ENCODE measurements around the gene ZDHHC6. TPM values are rescaled to one million over a fixed set of nuclear protein-coding genes. Genes with fewer than 3 reads are reported as not detected.

ZDHHC6 gene
- total RNA-seq, 1 experiment from 2014 or later: 88.5 TPM

GRCh38 chr10:112429147-112429546 is 17.6 kb downstream of the ZDHHC6 start:
- CTCF ChIA-PET: interaction anchor here (0.8 kb wide), 1 partner anchor 52 kb away, joined by 3 read pairs; no protein-coding TSS in a partner anchor
- Histone ChIP-seq H3K4me2 (ENCODE audit: low read length) (no peak overlapping the region), H3K27ac (ENCODE audit: low read depth, low read length) (peak overlapping the region; percentile 46), H3K9ac (ENCODE audit: low read length) (peak overlapping the region; percentile 3; the same call in 1 of the 2 replicates), H4K20me1 (ENCODE audit: insufficient read depth) (no peaks in the 10 kb centered on the region), H3K4me1 (ENCODE audit: control insufficient read depth in 1 of 2, insufficient read depth in 2 of 2, low read length in 2 of 2) (peaks cover 16 to 52% of the 10 kb centered on the region in 2 experiments; a peak in 3 of 4 replicates), H3K9me2 (ENCODE audit: insufficient read depth) (no peaks in the 10 kb centered on the region), H3K4me3 (replicated peaks in 1 of 2; ENCODE audit: low read depth in 1 of 2, low read length in 2 of 2) (no peak overlapping the region), H3K36me3 (ENCODE audit: control insufficient read depth in 1 of 2, insufficient read depth in 2 of 2, low read length in 2 of 2) (peaks cover 65 to 81% of the 10 kb centered on the region in 2 experiments), H2AFZ (ENCODE audit: low read depth, low read length, poor library complexity, severe bottlenecking) (no peak overlapping the region), H3K79me2 (ENCODE audit: insufficient read depth, low read length) (peaks cover 6% of the 10 kb centered on the region; the same call in 1 of the 2 replicates), H3K9me3 (ENCODE audit: control insufficient read depth in 1 of 2, insufficient read depth in 1 of 2, low read depth in 1 of 2, low read length in 2 of 2) (no peaks in the 10 kb centered on the region), H3K27me3 (ENCODE audit: insufficient read depth, low read length) (no peaks in the 10 kb centered on the region)
- RAD21 ChIA-PET (ENCODE audit: low non-redundant PET in 1 of 2, low total read pairs in 2 of 2, uncharacterized antibody in 2 of 2, unreplicated experiment in 2 of 2): interaction anchor here in 1 of 2 experiments (0.6 kb wide), 2 partner anchors 55 to 67 kb away, joined by 4 read pairs; no protein-coding TSS in a partner anchor
- DNase-seq (ENCODE audit: low read depth, low spot score) (no peak), ATAC-seq (peak; percentile 35)
- BruUV-seq (replicated peaks): TSS peak; percentile 4
- intact Hi-C loops (cut with micrococcal nuclease): no loop called here
- TF ChIP-seq ZBTB33 (IDR thresholded peaks at IDR 0.05; ENCODE audit: extremely low read depth, insufficient replicate concordance, low read length): no peak
- peak; percentile 41; the same call in 1 of the 2 replicates for TF ChIP-seq POLR2AphosphoS5 (IDR thresholded peaks at IDR 0.05; ENCODE audit: low read depth, low read length)
- POLR2A ChIA-PET: interaction anchor here (1.3 kb wide), 1 partner anchor 40 kb away, joined by 3 read pairs; no protein-coding TSS in a partner anchor

- no peaks in the 10 kb centered on the region for H4K20me1 ChIP-seq (ENCODE audit: insufficient read depth)
- DNase-seq (ENCODE audit: low read depth, low spot score) (no peak), ATAC-seq (no peak)
- TF ChIP-seq ZFX (IDR thresholded peaks at IDR 0.05) (no peak), POLR2AphosphoS5 (IDR thresholded peaks at IDR 0.05; ENCODE audit: low read depth, low read length) (no peak), ATF3 (IDR thresholded peaks at IDR 0.05) (no peak), ZBTB33 (IDR thresholded peaks at IDR 0.05; ENCODE audit: extremely low read depth, insufficient replicate concordance, low read length) (no peak), POLR2A (IDR thresholded peaks at IDR 0.05; ENCODE audit: borderline replicate concordance, extremely low read depth, insufficient read depth, insufficient read length) (no peak), SP1 (IDR thresholded peaks at IDR 0.05; ENCODE audit: low read depth) (no peak), CTCF (IDR thresholded peaks at IDR 0.05 in 2 of 3, conservative IDR thresholded peaks at IDR 0.05 in 1 of 3; ENCODE audit: borderline replicate concordance in 1 of 3, insufficient read depth in 1 of 3, low read depth in 2 of 3, low read length in 2 of 3) (no peak), JUND (IDR thresholded peaks at IDR 0.05) (no peak; the same call in 1 of the 2 replicates), ELF1 (IDR thresholded peaks at IDR 0.05; ENCODE audit: borderline replicate concordance, low read depth) (no peak), TCF7L2 (IDR thresholded peaks at IDR 0.05; ENCODE audit: borderline replicate concordance, extremely low read depth, insufficient read depth, insufficient read length) (no peak), RAD21 (IDR thresholded peaks at IDR 0.05; ENCODE audit: low read depth) (no peak), EGR1 (IDR thresholded peaks at IDR 0.05; ENCODE audit: low read depth) (no peak)
- no peak overlapping the region for H3K4me3 ChIP-seq (replicated peaks in 1 of 2; ENCODE audit: low read depth in 1 of 2, low read length in 2 of 2)
- no peaks in the 10 kb centered on the region for H3K79me2 ChIP-seq (ENCODE audit: insufficient read depth, low read length)
- H3K9me3 ChIP-seq (ENCODE audit: control insufficient read depth in 1 of 2, insufficient read depth in 1 of 2, low read depth in 1 of 2, low read length in 2 of 2): no peaks in the 10 kb centered on the region
- POLR2A ChIA-PET: interaction anchor here (1.1 kb wide), 2 partner anchors 9 kb away, joined by 3 to 4 read pairs; no protein-coding TSS in a partner anchor
- no TSS peak for BruUV-seq (replicated peaks)
- peaks cover 12 to 39% of the 10 kb centered on the region in 2 experiments; a peak in 3 of 4 replicates for H3K4me1 ChIP-seq (ENCODE audit: control insufficient read depth in 1 of 2, insufficient read depth in 2 of 2, low read length in 2 of 2)
- H3K27me3 ChIP-seq (ENCODE audit: insufficient read depth, low read length): no peaks in the 10 kb centered on the region
- no peak overlapping the region for H3K9ac ChIP-seq (ENCODE audit: low read length)
- CTCF ChIA-PET: interaction anchor here (1.2 to 1.5 kb wide), 2 partner anchors 9 to 110 kb away, joined by 4 to 9 read pairs; no protein-coding TSS in a partner anchor
- H3K4me2 ChIP-seq (ENCODE audit: low read length): no peak overlapping the region
- intact Hi-C loops (cut with micrococcal nuclease): no loop called here
- no peaks in the 10 kb centered on the region for H3K9me2 ChIP-seq (ENCODE audit: insufficient read depth)
- no peak overlapping the region for H2AFZ ChIP-seq (ENCODE audit: low read depth, low read length, poor library complexity, severe bottlenecking)
- H3K27ac ChIP-seq (ENCODE audit: low read depth, low read length): no peak overlapping the region
- peaks cover 67 to 77% of the 10 kb centered on the region in 2 experiments for H3K36me3 ChIP-seq (ENCODE audit: control insufficient read depth in 1 of 2, insufficient read depth in 2 of 2, low read length in 2 of 2)
- RAD21 ChIA-PET (ENCODE audit: low non-redundant PET in 1 of 2, low total read pairs in 2 of 2, uncharacterized antibody in 2 of 2, unreplicated experiment in 2 of 2): no interaction called here
These were observed 20.6 kb downstream of the ZDHHC6 start for GRCh38 chr10:112426111-112426510.

All from HCT116 (cell line).